Loucy (cell line): ENCODE data around the gene SLC7A1.

ENCODE experiments used
- H2AFZ ChIP-seq: fragments of 200-600 bp; sonication (generic); 2 replicates; pipeline ENCODE4 v1.6.0; 2016; ENCODE audit warnings: antibody characterized with exemption, mild to moderate bottlenecking, low read length, moderate library complexity
- H3F3A ChIP-seq: fragments of 200-600 bp; 2 replicates; pipeline ENCODE4 v1.6.0; 2016; ENCODE audit warnings: antibody characterized with exemption, low read depth, mild to moderate bottlenecking
- H3K27me3 ChIP-seq: fragments of 200-600 bp; sonication (generic); 2 replicates; pipeline ENCODE4 v1.6.1; 2014; ENCODE audit warnings: low read length, mild to moderate bottlenecking; ENCODE audit not compliant: insufficient read depth, poor library complexity, severe bottlenecking
- H3K36me3 ChIP-seq: fragments of 200-600 bp; sonication (generic); 2 replicates; pipeline ENCODE4 v1.6.1; 2016; ENCODE audit warnings: low read length; ENCODE audit not compliant: insufficient read depth
- H3K4me1 ChIP-seq: fragments of 200-600 bp; sonication (generic); 2 replicates; pipeline ENCODE4 v1.5.1; 2014; ENCODE audit warnings: low read length, mild to moderate bottlenecking; ENCODE audit not compliant: insufficient read depth, poor library complexity, severe bottlenecking
- H3K4me2 ChIP-seq: fragments of 200-600 bp; sonication (generic); 2 replicates; pipeline ENCODE4 v1.6.0; 2014; ENCODE audit warnings: antibody characterized with exemption, low read length, low read depth, mild to moderate bottlenecking; ENCODE audit not compliant: poor library complexity, severe bottlenecking
- H3K4me3 ChIP-seq: fragments of 200-600 bp; sonication (generic); 2 replicates; pipeline ENCODE4 v1.5.1; 2014; ENCODE audit warnings: low read length, mild to moderate bottlenecking, mixed read lengths; ENCODE audit not compliant: poor library complexity, severe bottlenecking
- H3K79me2 ChIP-seq: fragments of 200-600 bp; sonication (generic); 2 replicates; pipeline ENCODE4 v1.6.1; 2014; ENCODE audit warnings: low read length; ENCODE audit not compliant: insufficient read depth
- H3K9ac ChIP-seq: fragments of 200-600 bp; sonication (generic); 2 replicates; pipeline ENCODE4 v1.6.0; 2014; ENCODE audit warnings: mild to moderate bottlenecking, low read depth, low read length, moderate library complexity; ENCODE audit not compliant: poor library complexity, severe bottlenecking
- H3K9me2 ChIP-seq: fragments of 200-600 bp; sonication (generic); replicated peaks from 2 replicates; pipeline ENCODE4 v1.6.1; 2016; ENCODE audit warnings: low read depth, low read length, mixed read lengths
- H3K9me3 ChIP-seq: fragments of 200-600 bp; sonication (generic); 2 replicates; pipeline ENCODE4 v1.6.1; 2014; ENCODE audit warnings: mild to moderate bottlenecking, antibody characterized with exemption, low read length, low read depth; ENCODE audit not compliant: insufficient read depth
- H4K20me1 ChIP-seq: fragments of 200-600 bp; sonication (generic); 2 replicates; pipeline ENCODE4 v1.6.0; 2014; ENCODE audit warnings: antibody characterized with exemption, low read length, mild to moderate bottlenecking; ENCODE audit not compliant: insufficient read depth, poor library complexity, severe bottlenecking
- CTCF ChIP-seq: fragments of 200-600 bp; sonication (generic); conservative IDR thresholded peaks from 2 replicates; pipeline ENCODE4 v1.5.1; 2014; ENCODE audit warnings: mild to moderate bottlenecking, antibody characterized with exemption, low read length
- EZH2phosphoT487 ChIP-seq: fragments of 200-600 bp; IDR thresholded peaks from 2 replicates; pipeline ENCODE4 v1.6.1; 2018; ENCODE audit warnings: antibody characterized with exemption, mild to moderate bottlenecking, moderate library complexity, borderline replicate concordance

Gene SLC7A1

GRCh38 chr13:29481603-29482002, 113.9 kb downstream of the SLC7A1 start:
- Histone ChIP-seq H3K4me1 (no peaks in the 10 kb centered on the region), H3K4me2 (no peak overlapping the region), H3K79me2 (no peaks in the 10 kb centered on the region), H3K4me3 (no peak overlapping the region), H4K20me1 (no peaks in the 10 kb centered on the region), H2AFZ (no peak overlapping the region), H3K9ac (no peak overlapping the region), H3F3A (no peaks in the 10 kb centered on the region), H3K9me2 (no peaks in the 10 kb centered on the region), H3K27me3 (no peaks in the 10 kb centered on the region), H3K36me3 (no peaks in the 10 kb centered on the region), H3K9me3 (no peaks in the 10 kb centered on the region)
- TF ChIP-seq EZH2phosphoT487, result no peak
- TF ChIP-seq CTCF, result no peak

- Histone ChIP-seq H3K4me1 (no peaks in the 10 kb centered on the region), H3K79me2 (no peaks in the 10 kb centered on the region), H3K36me3 (no peaks in the 10 kb centered on the region), H3K9me2 (no peaks in the 10 kb centered on the region), H3K9ac (no peak overlapping the region), H3K9me3 (no peaks in the 10 kb centered on the region), H3K4me2 (no peak overlapping the region), H2AFZ (no peak overlapping the region), H3F3A (no peaks in the 10 kb centered on the region), H3K27me3 (no peaks in the 10 kb centered on the region), H3K4me3 (no peak overlapping the region), H4K20me1 (no peaks in the 10 kb centered on the region)
- TF ChIP-seq CTCF, result no peak
- TF ChIP-seq EZH2phosphoT487, result no peak
These were observed 114.5 kb downstream of the SLC7A1 start for GRCh38 chr13:29480893-29481525.

GRCh38 chr13:29479716-29480492, 115.6 kb downstream of the SLC7A1 start:
- Histone ChIP-seq H3K27me3 (no peaks in the 10 kb centered on the region), H3K4me3 (no peak overlapping the region), H3K36me3 (no peaks in the 10 kb centered on the region), H3K9me2 (no peaks in the 10 kb centered on the region), H2AFZ (no peak overlapping the region), H3K9me3 (no peaks in the 10 kb centered on the region), H3K9ac (no peak overlapping the region), H3K4me1 (no peaks in the 10 kb centered on the region), H3F3A (no peaks in the 10 kb centered on the region), H4K20me1 (no peaks in the 10 kb centered on the region), H3K79me2 (no peaks in the 10 kb centered on the region), H3K4me2 (no peak overlapping the region)
- no peak for TF ChIP-seq EZH2phosphoT487
- no peak for TF ChIP-seq CTCF
